DMS153 treated with DMSO at 0.1 percent for 48 hours (cell line): ENCODE data around the gene LHX3.

ENCODE experiments used
- DNase-seq: peaks from one replicate; lab custom pipeline; 2025; ENCODE audit not compliant: unreplicated experiment; lab: John Stamatoyannopoulos, UW

LHX3 gene

GRCh38 chr9:136209786-136210185 lies 4.9 kb upstream of the LHX3 start:
- DNase-seq: no peak

GRCh38 chr9:136209232-136209631 lies 4.3 kb upstream of the LHX3 start:
- no peak for DNase-seq

- no peak for DNase-seq
Observed at GRCh38 chr9:136208675-136209074, 3.7 kb upstream of the LHX3 start.

GRCh38 chr9:136207616-136208015 lies 2.7 kb upstream of the LHX3 start:
- DNase-seq: no peak

GRCh38 chr9:136206602-136207275 lies 1.8 kb upstream of the LHX3 start:
- no peak for DNase-seq

GRCh38 chr9:136205707-136205992 lies 722 bp upstream of the LHX3 start:
- DNase-seq: no peak

- no peak for DNase-seq
Observed at GRCh38 chr9:136204145-136204805, 653 bp downstream of the LHX3 start.

- DNase-seq: no peak
Observed at GRCh38 chr9:136203408-136204144, 1.4 kb downstream of the LHX3 start.

- no peak for DNase-seq
Observed at GRCh38 chr9:136202454-136203407, 2.2 kb downstream of the LHX3 start.

- no peak for DNase-seq
Observed at GRCh38 chr9:136201609-136202453, 3.1 kb downstream of the LHX3 start.

- DNase-seq: no peak
Observed at GRCh38 chr9:136201174-136201573, 3.8 kb downstream of the LHX3 start.

GRCh38 chr9:136200424-136200823 lies 4.5 kb downstream of the LHX3 start:
- no peak for DNase-seq

- DNase-seq: no peak
Observed at GRCh38 chr9:136199391-136200288, 5.3 kb downstream of the LHX3 start.

- DNase-seq: no peak
Observed at GRCh38 chr9:136198605-136199083, 6.3 kb downstream of the LHX3 start.

- DNase-seq: no peak
Observed at GRCh38 chr9:136197930-136198604, 6.9 kb downstream of the LHX3 start.

GRCh38 chr9:136197084-136197875 lies 7.6 kb downstream of the LHX3 start:
- no peak for DNase-seq

- DNase-seq: no peak
Observed at GRCh38 chr9:136196404-136197083, 8.4 kb downstream of the LHX3 start.
